NCI-H128 (cell line): Measurements from ENCODE around the gene TMEM271.

Experiments used
- DNase-seq: peaks from one replicate; lab custom pipeline; 2025; ENCODE audit not compliant: unreplicated experiment; lab: John Stamatoyannopoulos, UW

TMEM271 gene

DNA sequence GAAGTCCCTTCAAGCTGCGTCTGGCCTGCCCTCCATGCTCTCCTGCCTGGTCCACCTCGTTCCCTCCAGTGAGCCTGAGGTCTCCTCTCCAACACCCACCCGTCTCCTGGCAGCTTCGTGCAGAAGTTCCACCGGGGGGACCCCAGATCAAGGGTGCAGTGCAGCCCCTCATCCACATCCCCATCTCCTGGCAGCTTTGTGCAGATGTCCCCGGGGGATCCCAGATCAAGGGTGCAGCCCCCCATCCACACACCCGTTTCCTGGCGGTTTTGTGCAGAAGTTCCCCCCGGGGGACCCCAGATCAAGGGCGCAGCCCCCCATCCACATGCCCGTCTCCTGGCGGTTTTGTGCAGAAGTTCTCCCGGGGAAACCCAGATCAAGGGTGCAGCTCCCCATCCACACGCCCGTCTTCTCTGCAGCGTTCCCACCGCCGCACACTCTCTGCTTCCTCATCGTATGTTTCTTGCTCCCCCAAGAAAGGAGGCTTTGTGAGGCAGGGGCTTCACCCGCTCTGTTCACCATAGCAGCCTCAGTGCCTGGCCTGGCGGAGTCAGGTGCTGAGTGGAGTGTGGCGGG is 41.4 kb downstream of the TMEM271 start:
- DNase-seq, result no peak

DNA sequence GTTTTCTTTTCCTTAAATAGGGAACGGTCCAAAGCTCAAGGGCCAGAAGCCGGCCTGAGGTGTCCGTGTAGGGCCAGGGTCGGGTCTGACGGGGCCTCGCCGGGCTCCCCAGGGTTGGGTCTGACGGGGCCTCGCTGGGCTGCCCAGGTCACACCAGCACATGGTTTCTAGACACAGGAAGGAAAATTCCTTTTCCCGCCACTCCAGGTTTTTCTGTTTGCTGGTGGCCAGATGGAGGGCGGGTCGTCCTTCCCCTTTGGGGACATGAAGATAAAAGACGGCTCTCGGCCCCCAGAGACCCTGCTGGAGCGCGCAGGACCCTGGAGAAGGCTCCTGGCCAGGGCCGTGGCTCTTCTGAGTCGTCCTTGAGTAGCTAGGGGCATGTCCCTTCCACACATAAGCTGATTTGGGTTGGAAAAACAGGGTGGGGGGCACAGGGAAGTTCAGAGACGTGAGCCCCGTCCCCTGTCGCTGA is 42.0 kb downstream of the TMEM271 start:
- no peak for DNase-seq

DNA sequence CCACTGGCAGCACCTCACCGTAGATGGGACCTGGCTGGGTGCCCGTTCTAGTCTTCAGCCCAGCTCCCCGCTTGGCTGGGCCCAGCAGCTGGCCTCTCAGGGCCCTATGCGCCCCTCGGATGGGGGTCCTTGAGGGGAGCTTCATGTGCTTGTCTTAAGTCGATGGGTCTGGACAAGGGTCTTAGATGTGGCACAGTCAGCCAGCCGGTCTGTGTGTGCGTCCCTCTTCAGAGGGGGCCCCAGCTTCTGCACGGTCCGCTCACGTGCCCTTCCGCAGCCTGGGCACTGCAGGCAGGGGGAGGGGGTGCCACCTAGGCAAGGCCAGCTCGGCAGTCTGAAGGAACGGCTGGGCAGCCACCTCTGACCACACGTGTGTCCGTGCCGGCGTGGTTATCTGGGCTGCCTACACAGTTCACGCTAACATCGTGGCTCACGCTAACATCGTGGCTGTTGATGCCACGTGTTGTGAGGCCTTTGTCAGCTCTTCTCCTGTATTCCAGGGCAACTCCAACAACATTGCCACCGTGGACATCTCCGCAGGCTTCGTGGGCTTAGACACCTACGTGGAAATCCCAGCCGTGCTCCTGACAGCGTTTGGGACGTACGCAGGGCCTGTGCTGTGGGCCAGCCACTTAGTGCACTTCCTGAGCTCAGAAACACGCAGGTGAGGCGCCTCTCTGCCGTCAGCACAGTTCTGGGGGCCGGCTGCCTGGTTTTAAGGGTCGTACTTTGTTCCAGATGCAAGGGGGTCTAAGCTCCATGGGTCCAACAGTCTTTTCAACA is 42.6 kb downstream of the TMEM271 start:
- DNase-seq, result no peak

DNA sequence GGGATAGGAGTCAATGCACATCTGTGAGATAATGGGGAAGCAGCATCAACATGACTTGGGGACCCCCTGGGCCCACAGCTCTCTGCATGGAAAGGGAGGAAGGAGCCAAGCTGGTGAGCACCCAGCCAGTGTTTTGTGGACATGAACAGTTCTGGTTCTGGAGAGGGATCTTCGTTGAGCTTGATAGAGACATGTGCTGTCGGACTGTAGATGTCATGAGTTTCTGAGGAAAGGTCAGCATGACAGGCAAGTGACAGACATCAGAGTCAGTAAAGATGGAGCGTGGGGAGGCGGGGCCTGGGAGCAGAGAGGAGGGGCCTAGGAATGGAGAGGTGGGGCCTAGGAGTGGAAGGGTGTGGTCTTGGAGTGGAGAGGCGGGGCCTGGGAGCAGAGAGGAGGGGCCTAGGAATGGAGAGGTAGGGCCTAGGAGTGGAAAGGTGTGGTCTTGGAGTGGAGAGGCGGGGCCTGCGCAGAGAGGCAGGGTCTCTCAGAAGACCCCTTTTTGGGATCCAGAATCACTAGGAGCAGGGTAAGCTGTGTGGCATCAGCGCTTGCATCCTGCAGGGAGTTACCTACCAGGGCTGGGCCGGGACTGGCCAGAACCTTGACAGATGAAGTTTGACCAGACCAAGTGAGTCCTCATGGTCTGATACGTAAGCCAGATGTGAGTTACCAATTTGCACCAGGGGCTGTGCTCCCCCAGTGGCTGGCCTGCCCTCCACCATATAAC is 43.3 kb downstream of the TMEM271 start:
- DNase-seq, result no peak

DNA sequence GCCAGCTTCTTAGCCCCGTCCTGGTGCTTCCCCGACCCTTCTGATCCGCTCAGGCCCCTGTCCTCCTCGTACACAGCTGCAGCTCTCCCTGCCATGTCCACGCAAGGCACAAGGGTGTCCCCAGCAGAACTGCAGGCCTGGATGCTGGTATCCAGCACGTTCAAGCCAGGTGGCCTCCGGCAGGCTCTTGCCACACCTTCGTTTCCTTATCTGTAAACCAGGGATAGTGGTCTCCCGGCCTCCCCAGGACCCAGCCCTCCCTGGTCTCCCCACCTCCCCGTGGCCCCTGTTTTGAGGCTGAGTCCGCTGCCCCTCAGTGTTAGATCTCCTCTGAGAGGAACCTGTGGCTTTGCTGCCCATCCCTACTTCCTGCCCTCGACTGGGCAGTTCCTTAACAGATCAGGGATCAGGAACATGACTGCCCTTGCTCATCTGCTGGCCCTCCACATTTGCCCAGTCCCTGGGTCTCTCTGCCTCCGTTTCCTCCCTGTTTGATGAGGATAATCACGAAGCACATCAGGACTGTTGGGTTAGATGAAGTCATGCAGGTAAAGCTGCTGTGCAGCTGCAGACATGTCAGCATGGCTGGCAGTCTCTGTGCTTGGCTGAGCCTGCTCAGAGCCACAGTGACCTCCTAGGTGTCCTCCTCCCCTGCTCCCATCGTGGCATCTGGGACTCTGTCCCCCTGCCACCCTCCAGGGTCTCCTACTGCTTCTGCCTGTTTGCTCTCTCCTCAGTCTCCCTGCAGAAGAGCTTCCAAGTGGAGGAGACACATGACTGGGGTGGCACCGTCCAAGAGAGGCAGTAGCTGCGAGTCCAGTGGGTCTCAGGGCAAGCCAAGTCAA is 44.2 kb downstream of the TMEM271 start:
- no peak for DNase-seq

DNA sequence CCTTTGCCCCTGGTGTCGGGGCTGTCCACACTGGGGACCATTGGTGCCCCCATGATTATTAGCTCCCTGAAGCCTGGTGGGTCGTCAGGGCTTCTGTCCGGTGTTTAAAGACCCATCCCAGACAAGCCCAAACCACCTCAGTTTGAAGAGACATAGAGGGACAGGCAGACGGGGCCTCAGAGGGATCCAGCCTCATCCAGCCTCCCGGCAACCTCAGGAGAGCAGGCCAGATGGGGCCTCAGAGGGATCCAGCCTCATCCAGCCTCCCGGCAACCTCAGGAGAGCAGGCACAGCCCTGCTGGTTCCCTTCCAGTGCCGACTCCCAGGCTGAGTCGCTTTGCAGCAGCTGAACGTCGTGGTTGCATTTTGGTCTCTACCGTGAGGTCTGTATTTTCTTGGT is 45.0 kb downstream of the TMEM271 start:
- no peak for DNase-seq

DNA sequence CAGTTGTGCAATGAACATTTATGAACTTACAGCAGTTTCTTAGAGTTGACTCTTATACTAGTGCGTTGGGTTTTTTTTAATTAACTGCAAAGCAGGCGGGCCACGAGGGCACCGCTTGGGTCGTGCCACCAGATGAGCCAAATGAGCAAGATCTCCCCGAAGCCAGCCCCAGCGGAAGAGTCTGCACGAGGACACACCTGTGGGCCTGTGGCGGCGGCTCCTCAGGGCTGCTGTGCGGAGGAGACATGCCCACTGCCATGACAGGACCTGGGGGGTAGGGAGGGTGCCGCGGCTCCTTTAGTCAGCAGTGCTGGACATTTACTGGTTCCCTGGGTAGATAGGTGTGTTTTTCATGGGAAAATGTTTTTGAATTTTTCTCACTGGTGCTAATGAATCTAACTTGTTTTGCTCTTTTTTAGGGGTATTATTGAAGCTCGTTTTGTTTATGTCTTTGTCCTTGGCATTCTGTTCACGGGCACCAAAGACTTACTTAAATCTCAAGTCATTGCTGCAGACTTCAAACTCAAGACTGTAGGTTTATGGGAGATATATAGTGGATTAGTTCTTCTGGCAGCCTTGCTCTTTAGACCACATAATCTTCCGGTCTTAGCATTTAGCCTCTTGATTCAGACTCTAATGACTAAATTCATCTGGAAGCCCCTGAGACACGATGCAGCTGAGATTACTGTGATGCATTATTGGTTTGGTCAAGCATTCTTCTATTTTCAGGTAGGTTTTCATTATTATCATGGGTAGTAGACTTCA is 45.9 kb downstream of the TMEM271 start:
- no peak for DNase-seq

DNA sequence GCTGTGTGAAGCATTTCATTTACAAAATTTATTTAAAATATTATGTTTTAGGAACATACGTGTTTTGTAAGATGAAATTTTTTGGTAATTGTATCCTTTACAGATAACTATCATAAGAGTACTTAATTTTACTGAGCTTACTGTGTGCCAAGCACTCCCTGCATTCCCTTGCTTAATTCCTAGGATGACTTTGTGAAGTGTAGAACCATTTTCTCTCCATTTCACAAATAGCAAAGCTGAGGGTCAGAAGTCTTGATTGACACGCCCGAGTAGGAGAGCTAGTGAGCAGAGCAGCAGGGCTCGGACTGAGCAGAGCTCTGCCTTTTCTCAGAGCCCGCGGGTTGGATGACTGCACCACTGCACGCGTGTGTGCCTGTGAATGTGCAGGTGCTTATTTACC is 46.5 kb downstream of the TMEM271 start:
- no peak for DNase-seq

DNA sequence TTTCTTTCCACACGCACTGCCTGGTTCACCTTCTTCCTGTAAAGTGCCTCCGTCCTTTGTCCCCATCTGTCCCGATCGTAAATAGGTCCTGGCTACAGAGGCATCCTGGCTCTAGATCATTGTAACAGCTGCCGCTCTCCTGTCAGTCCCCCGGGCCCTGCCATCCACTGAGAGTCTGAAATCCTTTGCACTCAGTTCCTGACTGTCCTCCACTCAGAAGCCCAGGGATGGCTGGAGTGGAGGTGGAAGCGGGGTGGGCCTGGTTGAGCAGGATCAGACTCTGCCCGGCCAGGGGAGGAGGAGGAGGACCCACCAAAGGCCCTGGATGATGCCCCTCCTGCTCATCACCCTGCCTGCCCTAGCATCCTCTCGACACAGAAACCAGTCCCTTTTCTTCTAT is 47.3 kb downstream of the TMEM271 start:
- DNase-seq, result no peak

DNA sequence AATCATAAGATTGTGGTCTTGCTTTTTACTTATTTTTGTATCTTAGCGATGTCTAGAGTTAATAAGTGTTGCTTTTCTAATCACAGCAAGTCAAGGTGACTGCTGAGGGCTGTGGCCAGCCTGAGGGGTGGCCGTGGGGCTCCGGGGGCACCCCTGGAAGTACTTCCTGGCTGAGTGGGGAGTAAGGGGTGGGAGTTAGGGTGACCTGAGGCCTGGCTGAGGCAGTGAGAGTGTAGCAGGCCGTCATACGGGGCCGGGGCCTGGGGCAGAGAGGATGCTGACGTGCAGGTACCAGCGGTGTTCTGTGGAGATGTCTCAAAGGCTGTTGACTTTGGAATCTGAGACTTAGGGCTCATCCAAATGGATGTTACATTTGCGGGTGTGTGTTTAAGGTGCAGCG is 47.8 kb downstream of the TMEM271 start:
- DNase-seq, result no peak

DNA sequence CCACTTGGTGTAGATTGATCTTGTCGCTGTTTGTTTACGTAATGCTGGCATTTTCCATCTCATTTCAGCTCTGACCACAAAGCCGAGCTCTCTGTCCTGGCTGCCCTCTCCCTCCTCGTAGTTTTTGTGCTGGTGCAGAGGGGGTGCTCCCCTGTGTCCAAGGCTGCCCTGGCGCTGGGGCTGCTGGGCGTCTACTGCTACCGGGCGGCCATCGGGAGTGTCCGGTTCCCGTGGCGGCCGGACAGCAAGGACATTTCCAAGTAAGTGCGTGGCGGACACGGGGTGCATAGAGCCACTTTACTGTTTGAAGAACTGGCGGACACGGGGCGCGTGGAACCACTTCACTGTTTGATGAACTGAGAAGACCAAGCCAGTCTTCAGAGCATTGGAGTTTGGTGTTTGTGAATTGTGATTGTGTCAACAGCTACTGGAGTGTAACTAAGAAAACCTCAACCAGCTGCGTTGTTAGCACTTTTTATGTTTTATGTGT is 49.1 kb downstream of the TMEM271 start:
- no peak for DNase-seq

DNA sequence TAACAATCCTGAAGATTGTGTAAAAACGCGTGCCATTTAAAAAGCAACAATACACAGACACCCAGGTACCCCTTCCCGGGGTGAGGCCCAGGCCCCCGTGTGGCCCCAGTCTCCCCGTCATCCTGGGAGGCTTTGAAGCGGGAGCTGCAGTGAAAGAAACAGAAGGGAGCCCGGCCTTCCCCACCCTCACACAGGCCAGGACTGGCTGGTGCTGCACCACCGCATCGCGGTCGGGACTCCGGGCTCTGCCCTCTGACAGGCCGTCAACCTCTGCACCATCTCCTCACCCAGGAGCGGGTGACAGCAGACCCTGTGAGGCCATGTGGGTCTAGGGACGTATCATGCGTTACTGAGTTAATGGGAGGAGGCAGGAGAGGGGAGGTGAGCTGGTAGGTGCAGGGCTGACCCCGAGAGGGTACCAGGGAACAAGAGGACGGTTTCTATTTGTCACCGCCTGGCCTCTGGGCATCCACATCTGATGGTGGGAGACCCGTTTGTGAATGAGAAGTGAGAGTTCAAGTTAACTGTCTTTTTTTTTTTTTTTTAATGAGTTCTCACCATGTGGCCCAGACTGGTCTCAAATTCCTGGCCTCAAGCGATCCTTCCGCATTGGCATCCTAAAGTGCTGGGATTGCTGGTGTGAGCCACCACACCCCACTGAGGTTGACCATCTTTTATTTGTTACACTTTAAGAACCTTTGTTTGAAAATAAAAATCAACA is 49.7 kb downstream of the TMEM271 start:
- DNase-seq, result no peak

DNA sequence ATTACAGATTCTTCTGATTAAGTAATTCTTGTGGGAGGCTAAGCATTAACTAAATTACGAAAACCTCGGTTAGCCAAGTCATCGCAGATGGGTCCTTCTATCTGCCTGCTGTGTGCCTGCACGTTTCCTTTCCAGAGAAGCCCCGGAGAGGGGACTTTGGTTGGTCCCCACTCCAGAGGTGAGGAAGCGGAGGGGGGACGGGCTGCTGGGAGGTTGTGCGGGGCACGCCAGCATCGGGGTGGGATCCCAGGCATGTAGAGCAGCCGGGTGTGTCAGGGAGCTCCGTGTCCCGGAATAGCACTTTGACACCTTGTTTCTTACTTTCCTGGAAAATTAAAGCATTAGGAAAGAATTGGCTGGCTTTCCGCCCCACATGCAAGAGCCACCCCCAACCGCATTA is 50.4 kb downstream of the TMEM271 start:
- no peak for DNase-seq

DNA sequence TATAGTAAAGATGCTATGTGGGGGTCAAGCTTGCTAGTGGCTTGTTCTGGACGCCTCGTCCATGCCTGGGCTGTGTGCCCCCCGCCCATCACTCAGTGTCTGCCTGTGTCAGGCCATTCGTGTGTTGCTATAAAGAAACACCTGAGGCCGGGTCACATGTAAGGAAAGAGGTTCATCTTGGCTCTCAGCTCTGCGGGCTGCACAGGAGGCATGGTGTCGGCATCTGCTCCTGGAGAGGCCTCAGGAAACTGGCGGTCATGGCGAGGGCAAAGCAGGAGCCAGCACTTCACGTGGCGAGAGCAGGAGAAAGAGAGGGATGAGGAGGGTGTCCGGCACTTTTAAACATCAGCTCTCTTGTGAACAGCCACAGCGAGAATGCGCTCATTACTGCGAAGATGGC is 51.9 kb downstream of the TMEM271 start:
- no peak for DNase-seq
